HEK293 (cell line): ENCODE data around the gene PNKD.
A peak's percentile ranks its signal among the peaks of the same experiment; 100 is the strongest.

ENCODE experiments used
- EGR2 ChIP-seq: fragments of 450-650 bp; formaldehyde crosslinking; IDR thresholded peaks from 2 replicates; pipeline ENCODE4 v1.5.1; 2016; ENCODE audit warnings: low read depth, missing biosample characterization, missing genetic modification characterization
- RBAK ChIP-seq: fragments of 450-650 bp; formaldehyde crosslinking; IDR thresholded peaks from 2 replicates; pipeline ENCODE4 v1.5.1; 2016; ENCODE audit warnings: missing biosample characterization, missing genetic modification characterization
- SETDB1 ChIP-seq: IDR thresholded peaks from one replicate; pipeline ENCODE4 v1.6.1; 2017; ENCODE audit warnings: mild to moderate bottlenecking, low read length, moderate library complexity, mixed read lengths; ENCODE audit not compliant: insufficient read length
- SP7 ChIP-seq: fragments of 450-650 bp; formaldehyde crosslinking; IDR thresholded peaks from 2 replicates; pipeline ENCODE4 v1.5.1; 2016; ENCODE audit warnings: missing biosample characterization, missing genetic modification characterization
- TCF7L2 ChIP-seq: IDR thresholded peaks from 2 replicates; pipeline ENCODE4 v1.6.1; 2011; ENCODE audit warnings: low read depth, mild to moderate bottlenecking, inconsistent platforms, low read length, moderate library complexity, borderline replicate concordance
- YY2 ChIP-seq: fragments of 450-650 bp; formaldehyde crosslinking; IDR thresholded peaks from 2 replicates; pipeline ENCODE4 v1.5.1; 2016; ENCODE audit warnings: missing biosample characterization, missing genetic modification characterization
- ZFP37 ChIP-seq: fragments of 450-650 bp; formaldehyde crosslinking; IDR thresholded peaks from 2 replicates; pipeline ENCODE4 v1.5.1; 2016; ENCODE audit warnings: missing biosample characterization, missing genetic modification characterization
- ZNF302 ChIP-seq: fragments of 450-650 bp; formaldehyde crosslinking; IDR thresholded peaks from 2 replicates; pipeline ENCODE4 v1.5.1; 2016; ENCODE audit warnings: missing biosample characterization, missing genetic modification characterization, low read depth
- ZNF426 ChIP-seq: fragments of 450-650 bp; formaldehyde crosslinking; IDR thresholded peaks from 2 replicates; pipeline ENCODE4 v1.5.1; 2017; ENCODE audit warnings: missing biosample characterization, missing genetic modification characterization, mild to moderate bottlenecking, inconsistent platforms, moderate library complexity
- ZNF48 ChIP-seq: fragments of 450-650 bp; formaldehyde crosslinking; IDR thresholded peaks from 2 replicates; pipeline ENCODE4 v1.5.1; 2016; ENCODE audit warnings: missing biosample characterization, missing genetic modification characterization
- ZNF544 ChIP-seq: fragments of 450-650 bp; formaldehyde crosslinking; IDR thresholded peaks from 2 replicates; pipeline ENCODE4 v1.5.0; 2017; ENCODE audit warnings: missing biosample characterization, missing genetic modification characterization
- ZNF585B ChIP-seq: fragments of 450-650 bp; formaldehyde crosslinking; IDR thresholded peaks from 2 replicates; pipeline ENCODE4 v1.5.1; 2016; ENCODE audit warnings: missing biosample characterization, missing genetic modification characterization
- ZNF596 ChIP-seq: fragments of 450-650 bp; IDR thresholded peaks from 2 replicates; pipeline ENCODE4 v1.5.0; 2018; ENCODE audit warnings: missing biosample characterization, mild to moderate bottlenecking, missing genetic modification characterization, moderate library complexity
- ZNF701 ChIP-seq: fragments of 450-650 bp; formaldehyde crosslinking; IDR thresholded peaks from 2 replicates; pipeline ENCODE4 v1.5.1; 2016; ENCODE audit warnings: missing biosample characterization, missing genetic modification characterization
- ZNF768 ChIP-seq: fragments of 450-650 bp; formaldehyde crosslinking; IDR thresholded peaks from 2 replicates; pipeline ENCODE4 v1.5.1; 2018; ENCODE audit warnings: missing biosample characterization, mild to moderate bottlenecking, missing genetic modification characterization
- ZSCAN23 ChIP-seq: fragments of 450-650 bp; formaldehyde crosslinking; IDR thresholded peaks from 2 replicates; pipeline ENCODE4 v1.5.1; 2016; ENCODE audit warnings: missing biosample characterization, missing genetic modification characterization
- TF ChIP-seq, protein P1 (sequence below): fragments of 450-650 bp; formaldehyde crosslinking; IDR thresholded peaks from 2 replicates; pipeline ENCODE4 v1.5.1; 2016; ENCODE audit warnings: missing biosample characterization, missing genetic modification characterization, borderline replicate concordance
- TF ChIP-seq, protein P2 (sequence below): fragments of 450-650 bp; formaldehyde crosslinking; IDR thresholded peaks from 2 replicates; pipeline ENCODE4 v1.5.1; 2016; ENCODE audit warnings: missing biosample characterization, missing genetic modification characterization, low read depth
- TF ChIP-seq, protein P3 (sequence below): fragments of 450-650 bp; formaldehyde crosslinking; IDR thresholded peaks from 2 replicates; pipeline ENCODE4; 2016; ENCODE audit warnings: missing biosample characterization, missing genetic modification characterization
- TF ChIP-seq, protein P4 (sequence below): fragments of 450-650 bp; formaldehyde crosslinking; IDR thresholded peaks from 2 replicates; pipeline ENCODE4 v1.5.0; 2017; ENCODE audit warnings: missing biosample characterization, missing genetic modification characterization, borderline replicate concordance
- TF ChIP-seq, protein P5 (sequence below): fragments of 450-650 bp; formaldehyde crosslinking; IDR thresholded peaks from 2 replicates; pipeline ENCODE4 v1.5.1; 2017; ENCODE audit warnings: missing biosample characterization, missing genetic modification characterization
- TF ChIP-seq, protein P6 (sequence below): fragments of 450-650 bp; formaldehyde crosslinking; conservative IDR thresholded peaks from 2 replicates; pipeline ENCODE4 v1.5.1; 2016; ENCODE audit warnings: low read depth, missing biosample characterization, missing genetic modification characterization
- TF ChIP-seq, protein P7 (sequence below): fragments of 450-650 bp; formaldehyde crosslinking; IDR thresholded peaks from 2 replicates; pipeline ENCODE4 v1.5.1; 2016; ENCODE audit warnings: missing biosample characterization, missing genetic modification characterization

PNKD gene

DNA sequence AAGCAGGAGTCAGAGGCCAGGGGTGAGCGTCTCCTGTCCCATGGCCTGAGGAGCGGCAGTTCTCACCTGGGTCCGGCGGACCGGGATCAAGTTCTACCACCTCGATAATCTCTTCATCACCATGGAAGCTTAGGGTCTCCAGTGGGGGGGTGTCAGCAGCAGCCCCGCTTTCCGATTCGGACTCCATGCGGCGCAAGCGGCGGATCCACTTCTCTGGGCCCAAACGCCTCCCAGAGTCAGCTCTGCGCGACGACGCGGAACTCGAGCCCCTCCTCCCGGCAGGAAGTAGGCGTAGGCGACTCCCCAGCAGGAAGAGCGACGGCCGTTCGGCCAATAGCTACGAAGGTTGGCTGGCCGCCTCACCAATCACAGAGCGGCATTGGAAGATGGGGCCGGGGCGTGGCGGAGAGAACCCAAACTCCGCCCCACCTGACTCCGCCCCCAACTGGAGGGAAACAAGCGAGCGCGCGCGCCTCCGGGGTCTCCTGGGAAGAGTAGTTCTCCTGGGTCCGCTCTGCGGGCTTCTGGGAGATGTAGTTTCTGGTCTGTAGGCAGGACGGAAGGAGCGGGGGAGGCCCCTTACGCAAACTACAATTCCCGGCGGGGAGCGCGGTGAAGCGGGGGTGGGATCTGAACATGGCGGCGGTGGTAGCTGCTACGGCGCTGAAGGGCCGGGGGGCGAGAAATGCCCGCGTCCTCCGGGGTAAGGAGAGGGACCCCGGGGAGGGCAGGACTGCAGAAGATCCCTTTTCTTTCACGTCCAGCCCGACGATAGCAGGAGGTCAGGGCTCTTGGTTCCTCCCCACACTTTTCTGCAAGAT, at the start of gene PNKD, which contains the start of gene AAMP (continued):
- TF ChIP-seq, protein P1, sequence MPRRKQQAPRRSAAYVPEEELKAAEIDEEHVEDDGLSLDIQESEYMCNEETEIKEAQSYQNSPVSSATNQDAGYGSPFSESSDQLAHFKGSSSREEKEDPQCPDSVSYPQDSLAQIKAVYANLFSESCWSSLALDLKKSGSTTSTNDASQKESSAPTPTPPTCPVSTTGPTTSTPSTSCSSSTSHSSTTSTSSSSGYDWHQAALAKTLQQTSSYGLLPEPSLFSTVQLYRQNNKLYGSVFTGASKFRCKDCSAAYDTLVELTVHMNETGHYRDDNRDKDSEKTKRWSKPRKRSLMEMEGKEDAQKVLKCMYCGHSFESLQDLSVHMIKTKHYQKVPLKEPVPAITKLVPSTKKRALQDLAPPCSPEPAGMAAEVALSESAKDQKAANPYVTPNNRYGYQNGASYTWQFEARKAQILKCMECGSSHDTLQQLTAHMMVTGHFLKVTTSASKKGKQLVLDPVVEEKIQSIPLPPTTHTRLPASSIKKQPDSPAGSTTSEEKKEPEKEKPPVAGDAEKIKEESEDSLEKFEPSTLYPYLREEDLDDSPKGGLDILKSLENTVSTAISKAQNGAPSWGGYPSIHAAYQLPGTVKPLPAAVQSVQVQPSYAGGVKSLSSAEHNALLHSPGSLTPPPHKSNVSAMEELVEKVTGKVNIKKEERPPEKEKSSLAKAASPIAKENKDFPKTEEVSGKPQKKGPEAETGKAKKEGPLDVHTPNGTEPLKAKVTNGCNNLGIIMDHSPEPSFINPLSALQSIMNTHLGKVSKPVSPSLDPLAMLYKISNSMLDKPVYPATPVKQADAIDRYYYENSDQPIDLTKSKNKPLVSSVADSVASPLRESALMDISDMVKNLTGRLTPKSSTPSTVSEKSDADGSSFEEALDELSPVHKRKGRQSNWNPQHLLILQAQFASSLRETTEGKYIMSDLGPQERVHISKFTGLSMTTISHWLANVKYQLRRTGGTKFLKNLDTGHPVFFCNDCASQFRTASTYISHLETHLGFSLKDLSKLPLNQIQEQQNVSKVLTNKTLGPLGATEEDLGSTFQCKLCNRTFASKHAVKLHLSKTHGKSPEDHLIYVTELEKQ: no peak
- no peak for TF ChIP-seq ZNF302 (tag by site-specific recombination)
- TF ChIP-seq ZFP37: 0 out of 2 replicates have a peak, but pooled peaks have one; percentile 7
- peak; percentile 60 for TF ChIP-seq EGR2 (tag by site-specific recombination)
- TF ChIP-seq YY2 (tag by site-specific recombination): peak; percentile 87
- TF ChIP-seq, protein P2, sequence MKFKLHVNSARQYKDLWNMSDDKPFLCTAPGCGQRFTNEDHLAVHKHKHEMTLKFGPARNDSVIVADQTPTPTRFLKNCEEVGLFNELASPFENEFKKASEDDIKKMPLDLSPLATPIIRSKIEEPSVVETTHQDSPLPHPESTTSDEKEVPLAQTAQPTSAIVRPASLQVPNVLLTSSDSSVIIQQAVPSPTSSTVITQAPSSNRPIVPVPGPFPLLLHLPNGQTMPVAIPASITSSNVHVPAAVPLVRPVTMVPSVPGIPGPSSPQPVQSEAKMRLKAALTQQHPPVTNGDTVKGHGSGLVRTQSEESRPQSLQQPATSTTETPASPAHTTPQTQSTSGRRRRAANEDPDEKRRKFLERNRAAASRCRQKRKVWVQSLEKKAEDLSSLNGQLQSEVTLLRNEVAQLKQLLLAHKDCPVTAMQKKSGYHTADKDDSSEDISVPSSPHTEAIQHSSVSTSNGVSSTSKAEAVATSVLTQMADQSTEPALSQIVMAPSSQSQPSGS (tag by site-specific recombination): no peak
- TF ChIP-seq, protein P3, sequence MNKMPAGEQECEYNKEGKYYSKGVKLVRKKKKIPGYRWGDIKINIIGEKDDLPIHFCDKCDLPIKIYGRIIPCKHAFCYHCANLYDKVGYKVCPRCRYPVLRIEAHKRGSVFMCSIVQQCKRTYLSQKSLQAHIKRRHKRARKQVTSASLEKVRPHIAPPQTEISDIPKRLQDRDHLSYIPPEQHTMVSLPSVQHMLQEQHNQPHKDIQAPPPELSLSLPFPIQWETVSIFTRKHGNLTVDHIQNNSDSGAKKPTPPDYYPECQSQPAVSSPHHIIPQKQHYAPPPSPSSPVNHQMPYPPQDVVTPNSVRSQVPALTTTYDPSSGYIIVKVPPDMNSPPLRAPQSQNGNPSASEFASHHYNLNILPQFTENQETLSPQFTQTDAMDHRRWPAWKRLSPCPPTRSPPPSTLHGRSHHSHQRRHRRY: no peak
- TF ChIP-seq RBAK (tag by site-specific recombination): no peak
- TF ChIP-seq, protein P4, sequence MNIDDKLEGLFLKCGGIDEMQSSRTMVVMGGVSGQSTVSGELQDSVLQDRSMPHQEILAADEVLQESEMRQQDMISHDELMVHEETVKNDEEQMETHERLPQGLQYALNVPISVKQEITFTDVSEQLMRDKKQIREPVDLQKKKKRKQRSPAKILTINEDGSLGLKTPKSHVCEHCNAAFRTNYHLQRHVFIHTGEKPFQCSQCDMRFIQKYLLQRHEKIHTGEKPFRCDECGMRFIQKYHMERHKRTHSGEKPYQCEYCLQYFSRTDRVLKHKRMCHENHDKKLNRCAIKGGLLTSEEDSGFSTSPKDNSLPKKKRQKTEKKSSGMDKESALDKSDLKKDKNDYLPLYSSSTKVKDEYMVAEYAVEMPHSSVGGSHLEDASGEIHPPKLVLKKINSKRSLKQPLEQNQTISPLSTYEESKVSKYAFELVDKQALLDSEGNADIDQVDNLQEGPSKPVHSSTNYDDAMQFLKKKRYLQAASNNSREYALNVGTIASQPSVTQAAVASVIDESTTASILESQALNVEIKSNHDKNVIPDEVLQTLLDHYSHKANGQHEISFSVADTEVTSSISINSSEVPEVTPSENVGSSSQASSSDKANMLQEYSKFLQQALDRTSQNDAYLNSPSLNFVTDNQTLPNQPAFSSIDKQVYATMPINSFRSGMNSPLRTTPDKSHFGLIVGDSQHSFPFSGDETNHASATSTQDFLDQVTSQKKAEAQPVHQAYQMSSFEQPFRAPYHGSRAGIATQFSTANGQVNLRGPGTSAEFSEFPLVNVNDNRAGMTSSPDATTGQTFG (tag by site-specific recombination): no peak
- peak; percentile 62 for TF ChIP-seq SP7 (tag by site-specific recombination)
- TF ChIP-seq ZNF596: no peak
- no peak for TF ChIP-seq ZSCAN23 (tag by site-specific recombination)
- TF ChIP-seq ZNF48 (tag by site-specific recombination): no peak
- TF ChIP-seq, protein P5, sequence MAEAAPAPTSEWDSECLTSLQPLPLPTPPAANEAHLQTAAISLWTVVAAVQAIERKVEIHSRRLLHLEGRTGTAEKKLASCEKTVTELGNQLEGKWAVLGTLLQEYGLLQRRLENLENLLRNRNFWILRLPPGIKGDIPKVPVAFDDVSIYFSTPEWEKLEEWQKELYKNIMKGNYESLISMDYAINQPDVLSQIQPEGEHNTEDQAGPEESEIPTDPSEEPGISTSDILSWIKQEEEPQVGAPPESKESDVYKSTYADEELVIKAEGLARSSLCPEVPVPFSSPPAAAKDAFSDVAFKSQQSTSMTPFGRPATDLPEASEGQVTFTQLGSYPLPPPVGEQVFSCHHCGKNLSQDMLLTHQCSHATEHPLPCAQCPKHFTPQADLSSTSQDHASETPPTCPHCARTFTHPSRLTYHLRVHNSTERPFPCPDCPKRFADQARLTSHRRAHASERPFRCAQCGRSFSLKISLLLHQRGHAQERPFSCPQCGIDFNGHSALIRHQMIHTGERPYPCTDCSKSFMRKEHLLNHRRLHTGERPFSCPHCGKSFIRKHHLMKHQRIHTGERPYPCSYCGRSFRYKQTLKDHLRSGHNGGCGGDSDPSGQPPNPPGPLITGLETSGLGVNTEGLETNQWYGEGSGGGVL: peak; percentile 42; the same call in 1 of the 2 replicates
- TF ChIP-seq, protein P6, sequence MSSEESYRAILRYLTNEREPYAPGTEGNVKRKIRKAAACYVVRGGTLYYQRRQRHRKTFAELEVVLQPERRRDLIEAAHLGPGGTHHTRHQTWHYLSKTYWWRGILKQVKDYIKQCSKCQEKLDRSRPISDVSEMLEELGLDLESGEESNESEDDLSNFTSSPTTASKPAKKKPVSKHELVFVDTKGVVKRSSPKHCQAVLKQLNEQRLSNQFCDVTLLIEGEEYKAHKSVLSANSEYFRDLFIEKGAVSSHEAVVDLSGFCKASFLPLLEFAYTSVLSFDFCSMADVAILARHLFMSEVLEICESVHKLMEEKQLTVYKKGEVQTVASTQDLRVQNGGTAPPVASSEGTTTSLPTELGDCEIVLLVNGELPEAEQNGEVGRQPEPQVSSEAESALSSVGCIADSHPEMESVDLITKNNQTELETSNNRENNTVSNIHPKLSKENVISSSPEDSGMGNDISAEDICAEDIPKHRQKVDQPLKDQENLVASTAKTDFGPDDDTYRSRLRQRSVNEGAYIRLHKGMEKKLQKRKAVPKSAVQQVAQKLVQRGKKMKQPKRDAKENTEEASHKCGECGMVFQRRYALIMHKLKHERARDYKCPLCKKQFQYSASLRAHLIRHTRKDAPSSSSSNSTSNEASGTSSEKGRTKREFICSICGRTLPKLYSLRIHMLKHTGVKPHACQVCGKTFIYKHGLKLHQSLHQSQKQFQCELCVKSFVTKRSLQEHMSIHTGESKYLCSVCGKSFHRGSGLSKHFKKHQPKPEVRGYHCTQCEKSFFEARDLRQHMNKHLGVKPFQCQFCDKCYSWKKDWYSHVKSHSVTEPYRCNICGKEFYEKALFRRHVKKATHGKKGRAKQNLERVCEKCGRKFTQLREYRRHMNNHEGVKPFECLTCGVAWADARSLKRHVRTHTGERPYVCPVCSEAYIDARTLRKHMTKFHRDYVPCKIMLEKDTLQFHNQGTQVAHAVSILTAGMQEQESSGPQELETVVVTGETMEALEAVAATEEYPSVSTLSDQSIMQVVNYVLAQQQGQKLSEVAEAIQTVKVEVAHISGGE: peak; percentile 58
- no peak for TF ChIP-seq SETDB1
- no peak for TF ChIP-seq ZNF768 (tag by site-specific recombination)
- TF ChIP-seq, protein P7, sequence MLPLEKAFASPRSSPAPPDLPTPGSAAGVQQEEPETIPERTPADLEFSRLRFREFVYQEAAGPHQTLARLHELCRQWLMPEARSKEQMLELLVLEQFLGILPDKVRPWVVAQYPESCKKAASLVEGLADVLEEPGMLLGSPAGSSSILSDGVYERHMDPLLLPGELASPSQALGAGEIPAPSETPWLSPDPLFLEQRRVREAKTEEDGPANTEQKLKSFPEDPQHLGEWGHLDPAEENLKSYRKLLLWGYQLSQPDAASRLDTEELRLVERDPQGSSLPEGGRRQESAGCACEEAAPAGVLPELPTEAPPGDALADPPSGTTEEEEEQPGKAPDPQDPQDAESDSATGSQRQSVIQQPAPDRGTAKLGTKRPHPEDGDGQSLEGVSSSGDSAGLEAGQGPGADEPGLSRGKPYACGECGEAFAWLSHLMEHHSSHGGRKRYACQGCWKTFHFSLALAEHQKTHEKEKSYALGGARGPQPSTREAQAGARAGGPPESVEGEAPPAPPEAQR (tag by site-specific recombination): no peak
- no peak for TF ChIP-seq ZNF701 (tag by site-specific recombination)
- no peak for TF ChIP-seq ZNF585B (tag by site-specific recombination)
- no peak for TF ChIP-seq ZNF426 (tag by site-specific recombination)
- TF ChIP-seq TCF7L2: no peak
- TF ChIP-seq ZNF544 (tag by site-specific recombination): no peak
